Gastroesophageal sphincter (tissue), 4 donors: ENCODE measurements around the gene DCK. TPM values are rescaled to one million over a fixed set of nuclear protein-coding genes. Genes with fewer than 3 reads are reported as not detected.
"Not testable (repeated sequence)": the region's sequence is repeated elsewhere in the genome, so short reads cannot be mapped to it uniquely, and the experiment has no call there.

Source experiments
- ATAC-seq: fragments of 150-250 bp; one replicate; pipeline ENCODE4 v1.9.1; 2016; ENCODE audit warnings: mild to moderate bottlenecking, moderate library complexity
- H3K27ac ChIP-seq, 4 donors: fragments of 200-600 bp; sonication (generic) in 3 of 4; 1 replicate in 3 of 4; 2 replicates in 1 of 4; pipeline ENCODE4 v1.5.1; 2016 to 2019
- H3K27me3 ChIP-seq: fragments of 200-600 bp; sonication (generic); one replicate; pipeline ENCODE4 v1.5.1; 2019
- H3K36me3 ChIP-seq, 2 donors: fragments of 200-600 bp; sonication (generic); one replicate each; pipeline ENCODE4 v1.5.1; 2019; ENCODE audit warnings: control low read depth in 1 of 2
- H3K4me1 ChIP-seq, 3 donors: fragments of 200-600 bp; sonication (generic); 1 replicate in 2 of 3; 2 replicates in 1 of 3; pipeline ENCODE4 v1.5.1; 2016 to 2019; ENCODE audit warnings: control low read depth in 2 of 3
- H3K4me3 ChIP-seq, 2 donors: fragments of 200-600 bp; sonication (generic); one replicate each; pipeline ENCODE4 v1.5.1; 2019; ENCODE audit warnings: mild to moderate bottlenecking in 1 of 2, moderate library complexity in 1 of 2
- H3K9me3 ChIP-seq, 3 donors: fragments of 200-600 bp; sonication (generic); one replicate each; pipeline ENCODE4 v1.5.1; 2017 to 2019; ENCODE audit warnings: control low read depth in 2 of 3
- CTCF ChIP-seq, 4 experiments: fragments of 200-600 bp in 2 of 4; fragments of 450-650 bp in 2 of 4; sonication (generic) in 1 of 4; IDR thresholded peaks; one replicate each; pipeline ENCODE4 v1.5.1; 2017 to 2019; ENCODE audit warnings: antibody characterized with exemption in 4 of 4, mild to moderate bottlenecking in 2 of 4, moderate library complexity in 2 of 4
- EP300 ChIP-seq: sonication (generic); formaldehyde crosslinking; IDR thresholded peaks from one replicate; pipeline ENCODE4 v1.6.1; 2017; ENCODE audit warnings: antibody characterized with exemption, mild to moderate bottlenecking
- POLR2A ChIP-seq, 2 donors: fragments of 450-650 bp; IDR thresholded peaks; one replicate each; pipeline ENCODE4 v1.6.1; 2017; ENCODE audit warnings: antibody characterized with exemption in 2 of 2, mild to moderate bottlenecking in 2 of 2, moderate library complexity in 1 of 2
- POLR2AphosphoS5 ChIP-seq: sonication (generic); formaldehyde crosslinking; IDR thresholded peaks from one replicate; pipeline ENCODE4 v1.6.1; 2017; ENCODE audit warnings: antibody characterized with exemption
- WGBS, 2 donors: methylation state at CpG; one replicate each; pipeline ENCODE4 v1.1.5; 2018; ENCODE audit warnings: low coverage in 1 of 2; 5-methylcytosine and 5-hydroxymethylcytosine counted together
- total RNA-seq, 4 donors: library from RNA; depleted of rRNA; stranded (reverse); fragments of >200 nt; gene quantifications; one replicate each; pipeline ENCODE4 v1.1.0, GENCODE V29; 2016

DCK gene
- total RNA-seq, 4 donors from 2014 or later, result 13.2 to 24.9 (median 21.7) TPM

- no peaks in the 10 kb centered on the region for H3K27me3 ChIP-seq
Observed at GRCh38 chr4:71006203-71006907, 12.9 kb downstream of the DCK start.

GRCh38 chr4:71008196-71008595, 14.7 kb downstream of the DCK start:
- Histone ChIP-seq H3K9me3 (no peaks in the 10 kb centered on the region), H3K27me3 (no peaks in the 10 kb centered on the region), H3K36me3 (peaks cover 0 to 3% of the 10 kb centered on the region in 2 donors), H3K4me1 (no peaks in the 10 kb centered on the region), H3K27ac (no peak overlapping the region), H3K4me3 (no peak overlapping the region)
- WGBS, 2 donors, result 86 to 95% methylated on average over 1 to 2 of the region's 2 CpGs
- no peak for ATAC-seq
- TF ChIP-seq POLR2AphosphoS5 (no peak), CTCF (IDR thresholded peaks at IDR 0.05) (no peak), EP300 (no peak), POLR2A (IDR thresholded peaks at IDR 0.05) (no peak)

More at GRCh38 chr4:71006203-71006907, 12.9 kb downstream of the DCK start:
- no peak for ATAC-seq
- Histone ChIP-seq H3K36me3 (peaks cover 0 to 3% of the 10 kb centered on the region in 2 donors), H3K4me3 (no peak overlapping the region), H3K27ac (no peak overlapping the region), H3K9me3 (no peaks in the 10 kb centered on the region), H3K4me1 (no peaks in the 10 kb centered on the region)
- no peak for TF ChIP-seq CTCF (IDR thresholded peaks at IDR 0.05)
- TF ChIP-seq POLR2A (IDR thresholded peaks at IDR 0.05), result no peak
- no peak for TF ChIP-seq POLR2AphosphoS5
- TF ChIP-seq EP300, result no peak
- 53 to 79% methylated on average over 3 to 5 of the region's 6 CpGs for WGBS, 2 donors

GRCh38 chr4:71009086-71009485, 15.6 kb downstream of the DCK start:
- Histone ChIP-seq H3K4me3 (no peak overlapping the region), H3K36me3 (peaks cover 0 to 3% of the 10 kb centered on the region in 2 donors), H3K27ac (no peak overlapping the region), H3K4me1 (no peaks in the 10 kb centered on the region), H3K27me3 (no peaks in the 10 kb centered on the region), H3K9me3 (no peaks in the 10 kb centered on the region)
- TF ChIP-seq CTCF (IDR thresholded peaks at IDR 0.05), result no peak
- no peak for TF ChIP-seq POLR2AphosphoS5
- no peak for TF ChIP-seq POLR2A (IDR thresholded peaks at IDR 0.05)
- TF ChIP-seq EP300, result no peak
- no peak for ATAC-seq
- 45 to 55% methylated on average over 3 of the region's 3 CpGs for WGBS, 2 donors

- no peak overlapping the region for H3K27ac ChIP-seq
- TF ChIP-seq POLR2A (IDR thresholded peaks at IDR 0.05), result no peak
- peak; percentile 39 to 63 (median 58) for TF ChIP-seq CTCF (IDR thresholded peaks at IDR 0.05)
- peak; percentile 36 for ATAC-seq
- H3K9me3 ChIP-seq, result no peaks in the 10 kb centered on the region
- H3K27me3 ChIP-seq, result no peaks in the 10 kb centered on the region
- H3K4me1 ChIP-seq, result no peaks in the 10 kb centered on the region
- WGBS, 2 donors, result 3 to 8% methylated on average over 3 of the region's 3 CpGs
- no peak overlapping the region for H3K4me3 ChIP-seq
- no peaks in the 10 kb centered on the region for H3K36me3 ChIP-seq
Observed at GRCh38 chr4:71009890-71010588, 16.6 kb downstream of the DCK start.

GRCh38 chr4:71011451-71011850, 18.0 kb downstream of the DCK start:
- TF ChIP-seq POLR2A (IDR thresholded peaks at IDR 0.05) (no peak), CTCF (IDR thresholded peaks at IDR 0.05) (no peak), POLR2AphosphoS5 (no peak), EP300 (no peak)
- 93 to 94% methylated on average over 3 to 4 of the region's 4 CpGs for WGBS, 2 donors
- Histone ChIP-seq H3K4me3 (no peak overlapping the region), H3K27me3 (no peaks in the 10 kb centered on the region), H3K9me3 (no peaks in the 10 kb centered on the region), H3K4me1 (no peaks in the 10 kb centered on the region), H3K27ac (no peak overlapping the region), H3K36me3 (no peaks in the 10 kb centered on the region)
- ATAC-seq, result no peak

- not testable (repeated sequence) for H3K4me3 ChIP-seq, ATAC-seq, H3K27me3 ChIP-seq, H3K4me1 ChIP-seq, H3K27ac ChIP-seq, H3K9me3 ChIP-seq, H3K36me3 ChIP-seq
- 100% methylated on average over 1 to 2 of the region's 2 CpGs for WGBS, 2 donors
Observed at GRCh38 chr4:71017391-71017790, 23.9 kb downstream of the DCK start.
